ENCODE data around the gene DRC7.
"Not testable (repeated sequence)": the region's sequence is repeated elsewhere in the genome, so short reads cannot be mapped to it uniquely, and the experiment has no call there.

DRC7 gene

GRCh38 chr16:57727610-57728009, 33.0 kb downstream of the DRC7 start:
- Histone ChIP-seq H3K9ac (ENCODE audit: low read depth, low read length) (no peak overlapping the region), H3K9me3 (ENCODE audit: insufficient read depth, low read depth, low read length) (no peaks in the 10 kb centered on the region), H3K27me3 (ENCODE audit: insufficient read depth, low read length) (no peaks in the 10 kb centered on the region), H3K4me3 (ENCODE audit: low read length) (no peak overlapping the region), H3K27ac (ENCODE audit: low read length) (no peak overlapping the region), H3K4me1 (ENCODE audit: insufficient read depth, low read length) (no peaks in the 10 kb centered on the region), H3K36me3 (ENCODE audit: insufficient read depth, low read depth, low read length) (no peaks in the 10 kb centered on the region)

GRCh38 chr16:57728336-57729181, 34.0 kb downstream of the DRC7 start:
- Histone ChIP-seq H3K27me3 (ENCODE audit: insufficient read depth, low read length) (no peaks in the 10 kb centered on the region), H3K27ac (ENCODE audit: low read length) (no peak overlapping the region), H3K4me3 (ENCODE audit: low read length) (no peak overlapping the region), H3K9ac (ENCODE audit: low read depth, low read length) (no peak overlapping the region), H3K9me3 (ENCODE audit: insufficient read depth, low read depth, low read length) (no peaks in the 10 kb centered on the region), H3K4me1 (ENCODE audit: insufficient read depth, low read length) (no peaks in the 10 kb centered on the region), H3K36me3 (ENCODE audit: insufficient read depth, low read depth, low read length) (no peaks in the 10 kb centered on the region)

GRCh38 chr16:57729182-57729484, 34.5 kb downstream of the DRC7 start:
- no peak overlapping the region for H3K27ac ChIP-seq (ENCODE audit: low read length)
- H3K9ac ChIP-seq (ENCODE audit: low read depth, low read length): no peak overlapping the region
- no peak overlapping the region for H3K4me3 ChIP-seq (ENCODE audit: low read length)
- H3K36me3 ChIP-seq (ENCODE audit: insufficient read depth, low read depth, low read length): no peaks in the 10 kb centered on the region
- H3K9me3 ChIP-seq (ENCODE audit: insufficient read depth, low read depth, low read length): no peaks in the 10 kb centered on the region
- H3K4me1 ChIP-seq (ENCODE audit: insufficient read depth, low read length): no peaks in the 10 kb centered on the region
- no peaks in the 10 kb centered on the region for H3K27me3 ChIP-seq (ENCODE audit: insufficient read depth, low read length)

GRCh38 chr16:57729852-57730251, 35.2 kb downstream of the DRC7 start:
- not testable (repeated sequence) for H3K27ac ChIP-seq (ENCODE audit: low read length); H3K9me3 ChIP-seq (ENCODE audit: insufficient read depth, low read depth, low read length)

GRCh38 chr16:57730771-57731730, 36.4 kb downstream of the DRC7 start:
- Histone ChIP-seq H3K9ac (ENCODE audit: low read depth, low read length) (no peak overlapping the region), H3K4me1 (ENCODE audit: insufficient read depth, low read length) (no peaks in the 10 kb centered on the region), H3K9me3 (ENCODE audit: insufficient read depth, low read depth, low read length) (no peaks in the 10 kb centered on the region), H3K4me3 (ENCODE audit: low read length) (no peak overlapping the region), H3K27me3 (ENCODE audit: insufficient read depth, low read length) (no peaks in the 10 kb centered on the region), H3K27ac (ENCODE audit: low read length) (no peak overlapping the region), H3K36me3 (ENCODE audit: insufficient read depth, low read depth, low read length) (no peaks in the 10 kb centered on the region)

More at GRCh38 chr16:57729852-57730251, 35.2 kb downstream of the DRC7 start:
- not testable (repeated sequence) for H3K27me3 ChIP-seq (ENCODE audit: insufficient read depth, low read length); H3K4me1 ChIP-seq (ENCODE audit: insufficient read depth, low read length); H3K36me3 ChIP-seq (ENCODE audit: insufficient read depth, low read depth, low read length); H3K4me3 ChIP-seq (ENCODE audit: low read length); H3K9ac ChIP-seq (ENCODE audit: low read depth, low read length)

- no peak overlapping the region for H3K4me3 ChIP-seq (ENCODE audit: low read length)
- no peak overlapping the region for H3K27ac ChIP-seq (ENCODE audit: low read length)
- H3K4me1 ChIP-seq (ENCODE audit: insufficient read depth, low read length): peaks cover 4% of the 10 kb centered on the region; the same call in 1 of the 2 replicates
- H3K27me3 ChIP-seq (ENCODE audit: insufficient read depth, low read length): no peaks in the 10 kb centered on the region
- no peak overlapping the region for H3K9ac ChIP-seq (ENCODE audit: low read depth, low read length)
- H3K36me3 ChIP-seq (ENCODE audit: insufficient read depth, low read depth, low read length): no peaks in the 10 kb centered on the region
- no peaks in the 10 kb centered on the region for H3K9me3 ChIP-seq (ENCODE audit: insufficient read depth, low read depth, low read length)
Measured at GRCh38 chr16:57732037-57732436, 37.4 kb downstream of the DRC7 start.

- peaks cover 4% of the 10 kb centered on the region for H3K36me3 ChIP-seq (ENCODE audit: insufficient read depth, low read depth, low read length)
- H3K9ac ChIP-seq (ENCODE audit: low read depth, low read length): no peak overlapping the region
- H3K27ac ChIP-seq (ENCODE audit: low read length): no peak overlapping the region
Measured at GRCh38 chr16:57732714-57733113, 38.1 kb downstream of the DRC7 start.

GRCh38 chr16:57734308-57734924, 39.8 kb downstream of the DRC7 start:
- H3K9me3 ChIP-seq (ENCODE audit: insufficient read depth, low read depth, low read length): no peaks in the 10 kb centered on the region
- no peaks in the 10 kb centered on the region for H3K27me3 ChIP-seq (ENCODE audit: insufficient read depth, low read length)
- peaks cover 4% of the 10 kb centered on the region; the same call in 1 of the 2 replicates for H3K4me1 ChIP-seq (ENCODE audit: insufficient read depth, low read length)
- H3K27ac ChIP-seq (ENCODE audit: low read length): peak overlapping the region; percentile 80
- peaks cover 4% of the 10 kb centered on the region for H3K36me3 ChIP-seq (ENCODE audit: insufficient read depth, low read depth, low read length)
- peak overlapping the region; percentile 97 for H3K9ac ChIP-seq (ENCODE audit: low read depth, low read length)
- peak overlapping the region; percentile 87 for H3K4me3 ChIP-seq (ENCODE audit: low read length)

More at GRCh38 chr16:57732714-57733113, 38.1 kb downstream of the DRC7 start:
- Histone ChIP-seq H3K27me3 (ENCODE audit: insufficient read depth, low read length) (no peaks in the 10 kb centered on the region), H3K4me3 (ENCODE audit: low read length) (no peak overlapping the region), H3K4me1 (ENCODE audit: insufficient read depth, low read length) (peaks cover 4% of the 10 kb centered on the region; the same call in 1 of the 2 replicates), H3K9me3 (ENCODE audit: insufficient read depth, low read depth, low read length) (no peaks in the 10 kb centered on the region)

- no peaks in the 10 kb centered on the region for H3K9me3 ChIP-seq (ENCODE audit: insufficient read depth, low read depth, low read length)
- no peaks in the 10 kb centered on the region for H3K27me3 ChIP-seq (ENCODE audit: insufficient read depth, low read length)
- H3K4me3 ChIP-seq (ENCODE audit: low read length): peak overlapping the region; percentile 87
- peaks cover 4% of the 10 kb centered on the region; the same call in 1 of the 2 replicates for H3K4me1 ChIP-seq (ENCODE audit: insufficient read depth, low read length)
- H3K27ac ChIP-seq (ENCODE audit: low read length): peak overlapping the region; percentile 80
- H3K36me3 ChIP-seq (ENCODE audit: insufficient read depth, low read depth, low read length): peaks cover 4% of the 10 kb centered on the region
- peak overlapping the region; percentile 97 for H3K9ac ChIP-seq (ENCODE audit: low read depth, low read length)
Measured at GRCh38 chr16:57734925-57735754, 40.5 kb downstream of the DRC7 start.

GRCh38 chr16:57735755-57736418, 41.3 kb downstream of the DRC7 start, which contains the start of gene KATNB1:
Gene KATNB1 (plus strand): TSS chr16:57735770. CDS start chr16:57737244, 1,474 bp downstream.
- Histone ChIP-seq H3K4me3 (ENCODE audit: low read length) (peak within 1 kb of the TSS; percentile 87), H3K36me3 (ENCODE audit: insufficient read depth, low read depth, low read length) (peaks cover 4% of the 10 kb centered on the region), H3K9ac (ENCODE audit: low read depth, low read length) (peak within 1 kb of the TSS; percentile 97), H3K9me3 (ENCODE audit: insufficient read depth, low read depth, low read length) (no peaks in the 10 kb centered on the region), H3K27ac (ENCODE audit: low read length) (peak within 1 kb of the TSS; percentile 80), H3K27me3 (ENCODE audit: insufficient read depth, low read length) (no peaks in the 10 kb centered on the region), H3K4me1 (ENCODE audit: insufficient read depth, low read length) (peaks cover 4% of the 10 kb centered on the region; the same call in 1 of the 2 replicates)
